ENCODE data around the gene OTUD5.

Gene OTUD5

GRCh38 chrX:48965959-48966358, 8.6 kb upstream of the OTUD5 start:
- no peak for DNase-seq
- H3K9me3 Mint-ChIP-seq, result peaks cover 51% of the 10 kb centered on the region
- peaks cover 26% of the 10 kb centered on the region for H3K4me1 Mint-ChIP-seq
- TF ChIP-seq, protein P1, sequence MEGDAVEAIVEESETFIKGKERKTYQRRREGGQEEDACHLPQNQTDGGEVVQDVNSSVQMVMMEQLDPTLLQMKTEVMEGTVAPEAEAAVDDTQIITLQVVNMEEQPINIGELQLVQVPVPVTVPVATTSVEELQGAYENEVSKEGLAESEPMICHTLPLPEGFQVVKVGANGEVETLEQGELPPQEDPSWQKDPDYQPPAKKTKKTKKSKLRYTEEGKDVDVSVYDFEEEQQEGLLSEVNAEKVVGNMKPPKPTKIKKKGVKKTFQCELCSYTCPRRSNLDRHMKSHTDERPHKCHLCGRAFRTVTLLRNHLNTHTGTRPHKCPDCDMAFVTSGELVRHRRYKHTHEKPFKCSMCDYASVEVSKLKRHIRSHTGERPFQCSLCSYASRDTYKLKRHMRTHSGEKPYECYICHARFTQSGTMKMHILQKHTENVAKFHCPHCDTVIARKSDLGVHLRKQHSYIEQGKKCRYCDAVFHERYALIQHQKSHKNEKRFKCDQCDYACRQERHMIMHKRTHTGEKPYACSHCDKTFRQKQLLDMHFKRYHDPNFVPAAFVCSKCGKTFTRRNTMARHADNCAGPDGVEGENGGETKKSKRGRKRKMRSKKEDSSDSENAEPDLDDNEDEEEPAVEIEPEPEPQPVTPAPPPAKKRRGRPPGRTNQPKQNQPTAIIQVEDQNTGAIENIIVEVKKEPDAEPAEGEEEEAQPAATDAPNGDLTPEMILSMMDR (IDR thresholded peaks at IDR 0.05), result no peak
- H3K27ac Mint-ChIP-seq, result no peak overlapping the region
- peaks cover 2% of the 10 kb centered on the region for H3K27me3 Mint-ChIP-seq (ENCODE audit: low read depth, poor library complexity)
- no peak overlapping the region for H3K4me3 Mint-ChIP-seq
- peaks cover 5% of the 10 kb centered on the region for H3K36me3 Mint-ChIP-seq (ENCODE audit: low read depth)

GRCh38 chrX:48961585-48962091, 4.2 kb upstream of the OTUD5 start:
- H3K4me1 Mint-ChIP-seq, result peaks cover 36% of the 10 kb centered on the region
- H3K4me3 Mint-ChIP-seq, result peak overlapping the region; percentile 59
- H3K27me3 Mint-ChIP-seq (ENCODE audit: low read depth, poor library complexity), result no peaks in the 10 kb centered on the region
- H3K27ac Mint-ChIP-seq, result peak overlapping the region; percentile 91
- H3K9me3 Mint-ChIP-seq, result peaks cover 43% of the 10 kb centered on the region
- peaks cover 5% of the 10 kb centered on the region for H3K36me3 Mint-ChIP-seq (ENCODE audit: low read depth)
- TF ChIP-seq, protein P1 (IDR thresholded peaks at IDR 0.05), result no peak
- DNase-seq, result no peak

GRCh38 chrX:48960291-48960690, 2.9 kb upstream of the OTUD5 start:
- Mint-ChIP-seq H3K27ac (no peak overlapping the region), H3K36me3 (ENCODE audit: low read depth) (peaks cover 10% of the 10 kb centered on the region), H3K27me3 (ENCODE audit: low read depth, poor library complexity) (peaks cover 3% of the 10 kb centered on the region), H3K4me1 (peaks cover 46% of the 10 kb centered on the region), H3K9me3 (peaks cover 47% of the 10 kb centered on the region), H3K4me3 (peak overlapping the region; percentile 54)
- no peak for DNase-seq
- TF ChIP-seq, protein P1 (IDR thresholded peaks at IDR 0.05), result no peak

DNA sequence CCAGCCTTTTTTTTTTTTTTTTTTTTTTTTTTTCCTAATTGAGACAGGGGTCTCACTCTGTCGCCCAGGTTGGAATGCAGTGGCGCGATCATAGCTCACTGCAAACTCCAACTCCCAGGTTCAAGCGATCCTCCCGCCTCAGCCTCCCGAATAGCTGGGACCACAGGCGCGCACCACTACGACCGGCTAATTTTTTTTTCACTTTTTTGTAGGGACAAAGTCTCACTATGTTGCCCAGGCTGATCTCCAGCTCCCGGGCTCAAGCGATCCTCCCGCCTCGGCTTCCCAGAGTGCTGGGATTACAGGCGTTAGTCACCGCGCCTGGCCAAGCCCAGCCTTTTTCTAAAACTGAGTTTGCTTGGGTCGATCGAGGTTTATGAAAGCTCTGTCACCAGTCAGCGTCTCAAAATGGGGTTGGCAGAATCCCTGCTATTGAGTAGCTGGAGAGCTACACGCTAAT, 1.3 kb upstream of the OTUD5 start:
- peaks cover 51% of the 10 kb centered on the region for H3K9me3 Mint-ChIP-seq
- no peak for DNase-seq
- peaks cover 57% of the 10 kb centered on the region for H3K4me1 Mint-ChIP-seq
- peaks cover 3% of the 10 kb centered on the region for H3K27me3 Mint-ChIP-seq (ENCODE audit: low read depth, poor library complexity)
- H3K4me3 Mint-ChIP-seq, result peak overlapping the region; percentile 100
- TF ChIP-seq, protein P1 (IDR thresholded peaks at IDR 0.05), result no peak
- peak overlapping the region; percentile 100 for H3K27ac Mint-ChIP-seq
- peaks cover 16% of the 10 kb centered on the region for H3K36me3 Mint-ChIP-seq (ENCODE audit: low read depth)

DNA sequence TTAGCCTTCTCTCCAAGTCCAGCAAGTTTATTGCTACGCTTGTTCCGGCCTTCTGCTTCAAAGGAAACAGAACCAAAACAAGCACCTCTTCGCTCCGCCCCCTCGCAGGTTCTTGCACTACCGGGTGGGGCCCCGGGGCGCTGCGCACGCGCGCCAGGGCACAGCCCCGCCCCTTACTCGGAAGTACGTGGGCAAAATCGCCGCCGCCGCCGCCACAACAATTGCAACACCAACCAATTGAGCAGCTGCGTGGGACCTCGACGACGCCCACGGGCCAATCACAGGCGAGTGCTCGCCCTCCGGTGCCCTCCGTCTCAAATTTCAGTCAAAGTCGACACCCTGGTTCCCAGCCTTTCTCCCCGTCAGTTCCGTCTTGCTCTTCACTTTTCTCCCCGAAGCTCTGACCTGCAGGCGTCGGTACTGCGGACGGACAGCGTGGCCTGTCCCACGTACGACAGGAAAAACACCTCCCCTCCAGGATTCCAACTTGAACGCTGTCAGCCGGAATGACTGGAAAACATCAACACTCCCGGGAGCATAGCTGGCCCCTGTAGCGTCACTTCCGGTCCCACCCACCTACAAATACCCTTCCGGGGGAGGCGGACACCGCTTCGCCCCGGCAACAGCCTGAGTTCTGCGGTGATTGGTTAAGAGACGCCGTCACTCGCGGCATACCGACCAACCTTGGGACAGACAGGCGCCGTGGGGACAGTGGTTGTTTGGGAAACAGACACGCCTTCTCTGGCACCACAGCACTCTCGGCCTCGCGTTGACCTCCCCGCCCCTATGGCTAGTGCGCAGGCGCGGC, 624 bp upstream of the OTUD5 start:
- Mint-ChIP-seq H3K9me3 (peaks cover 47% of the 10 kb centered on the region), H3K4me3 (peak overlapping the region; percentile 100), H3K27me3 (ENCODE audit: low read depth, poor library complexity) (peaks cover 3% of the 10 kb centered on the region), H3K4me1 (peaks cover 58% of the 10 kb centered on the region), H3K27ac (peak overlapping the region; percentile 100), H3K36me3 (ENCODE audit: low read depth) (peaks cover 16% of the 10 kb centered on the region)
- DNase-seq, result peak; percentile 88
- TF ChIP-seq, protein P1 (IDR thresholded peaks at IDR 0.05), result no peak
